GM19023 (cell line): ENCODE measurements around the gene HSPB7.
"Not testable (repeated sequence)": the region's sequence is repeated elsewhere in the genome, so short reads cannot be mapped to it uniquely, and the experiment has no call there.

ENCODE experiments used
- ATAC-seq: cut with Tn5 transposase; IDR thresholded peaks from one replicate; pipeline ENCODE4 v1.9.1; 2021; ENCODE audit warnings: mild to moderate bottlenecking, moderate library complexity; ENCODE audit not compliant: unreplicated experiment

Gene HSPB7

GRCh38 chr1:16017461-16018303 is at the start of gene HSPB7:
HSPB7 (minus strand) TSS chr1:16018043; CDS start chr1:16017963, 80 bp downstream.
- ATAC-seq: no peak

- ATAC-seq: no peak
Measured at GRCh38 chr1:16067127-16067768, 49.4 kb upstream of the HSPB7 start.

GRCh38 chr1:16066245-16066644 is 48.4 kb upstream of the HSPB7 start:
- no peak for ATAC-seq

- no peak for ATAC-seq
Measured at GRCh38 chr1:16065269-16065576, 47.4 kb upstream of the HSPB7 start.

GRCh38 chr1:16064536-16065268 is 46.9 kb upstream of the HSPB7 start:
- ATAC-seq: no peak

- ATAC-seq: no peak
Measured at GRCh38 chr1:16063921-16064320, 46.1 kb upstream of the HSPB7 start.

GRCh38 chr1:16063226-16063829 is 45.5 kb upstream of the HSPB7 start:
- no peak for ATAC-seq

- not testable (repeated sequence) for ATAC-seq
Measured at GRCh38 chr1:16062687-16063075, 44.8 kb upstream of the HSPB7 start.

- not testable (repeated sequence) for ATAC-seq
Measured at GRCh38 chr1:16061989-16062686, 44.3 kb upstream of the HSPB7 start.

GRCh38 chr1:16061266-16061665 is 43.4 kb upstream of the HSPB7 start:
- no peak for ATAC-seq

- not testable (repeated sequence) for ATAC-seq
Measured at GRCh38 chr1:16058394-16059120, 40.7 kb upstream of the HSPB7 start.

- not testable (repeated sequence) for ATAC-seq
Measured at GRCh38 chr1:16057314-16057915, 39.6 kb upstream of the HSPB7 start.

- ATAC-seq: not testable (repeated sequence)
Measured at GRCh38 chr1:16056521-16056912, 38.7 kb upstream of the HSPB7 start.

GRCh38 chr1:16055613-16056520 is 38.0 kb upstream of the HSPB7 start:
- ATAC-seq: no peak

GRCh38 chr1:16054598-16055540 is 37.0 kb upstream of the HSPB7 start:
- ATAC-seq: no peak

- ATAC-seq: no peak
Measured at GRCh38 chr1:16053781-16054502, 36.1 kb upstream of the HSPB7 start.

- ATAC-seq: not testable (repeated sequence)
Measured at GRCh38 chr1:16051949-16052348, 34.1 kb upstream of the HSPB7 start.
